Upper lobe of left lung (tissue), 6 donors: ENCODE measurements around the gene CCDC40. TPM values are rescaled to one million over a fixed set of nuclear protein-coding genes. Genes with fewer than 3 reads are reported as not detected.

Source experiments
- ATAC-seq, 2 donors: fragments of 200-7000 bp; cut with Tn5 transposase; one replicate each; pipeline ENCODE4 v1.9.1; 2022; ENCODE audit warnings: mild to moderate bottlenecking in 2 of 2, moderate library complexity in 2 of 2; ENCODE audit not compliant: low FRiP score in 2 of 2
- DNase-seq, 2 donors: peaks; one replicate each; pipeline ENCODE4 v3.0.0-alpha.2; 2019 to 2020
- H3K27ac ChIP-seq, 4 donors: fragments of 200-600 bp; sonication (generic); one replicate each; pipeline ENCODE4 v1.5.1; 2016 to 2019
- H3K27me3 ChIP-seq, 4 donors: fragments of 200-600 bp; sonication (generic); one replicate each; pipeline ENCODE4 v1.5.1; 2017 to 2019
- H3K36me3 ChIP-seq, 4 donors: fragments of 200-600 bp; sonication (generic); one replicate each; pipeline ENCODE4 v1.5.1; 2016 to 2019
- H3K4me1 ChIP-seq, 4 donors: fragments of 200-600 bp; sonication (generic); one replicate each; pipeline ENCODE4 v1.5.1; 2018 to 2019
- H3K4me3 ChIP-seq, 4 donors: fragments of 200-600 bp; sonication (generic); one replicate each; pipeline ENCODE4 v1.5.1; 2017 to 2019; ENCODE audit warnings: mild to moderate bottlenecking in 2 of 4, moderate library complexity in 1 of 4
- H3K9me3 ChIP-seq, 4 donors: fragments of 200-600 bp; sonication (generic); one replicate each; pipeline ENCODE4 v1.5.1; 2018 to 2019
- CTCF ChIP-seq, 6 experiments: fragments of 450-650 bp in 4 of 6; fragments of 200-600 bp in 2 of 6; sonication (generic) in 2 of 6; IDR thresholded peaks; one replicate each; pipeline ENCODE4 v1.5.1; 2016 to 2019; ENCODE audit warnings: antibody characterized with exemption in 6 of 6
- EP300 ChIP-seq, 4 donors: sonication (generic); formaldehyde crosslinking; IDR thresholded peaks; one replicate each; pipeline ENCODE4 v1.5.1; 2017; ENCODE audit warnings: antibody characterized with exemption in 4 of 4, control low read depth in 2 of 4
- POLR2A ChIP-seq, 4 donors: fragments of 450-650 bp; IDR thresholded peaks; one replicate each; pipeline ENCODE4 v1.5.1; 2016 to 2017; ENCODE audit warnings: antibody characterized with exemption in 4 of 4, mild to moderate bottlenecking in 2 of 4
- POLR2AphosphoS5 ChIP-seq, 2 donors: sonication (generic); formaldehyde crosslinking; IDR thresholded peaks; one replicate each; pipeline ENCODE4 v1.5.1; 2017; ENCODE audit warnings: antibody characterized with exemption in 2 of 2
- WGBS, 2 donors: methylation state at CpG; one replicate each; pipeline ENCODE4 v1.1.5; 2017 to 2018; 5-methylcytosine and 5-hydroxymethylcytosine counted together
- total RNA-seq, 6 donors: library from RNA; depleted of rRNA in 4 of 6; stranded (reverse); fragments of >200 nt in 4 of 6; gene quantifications; one replicate each; pipeline versions ENCODE4 v1.1.0 to v1.2.1, GENCODE V29; 2016 to 2021
- donor health status: DM: no; HTN: no; CAD: no; lungs with moderate emphysema.
- donor health status: DM: no; HTN: yes; CAD: no; lungs with severe emphysema.

CCDC40 gene
- total RNA-seq, 6 donors from 2014 or later, result 4.1 to 96.4 (median 24.2) TPM

- TF ChIP-seq POLR2A (IDR thresholded peaks at IDR 0.05) (no peak), CTCF (IDR thresholded peaks at IDR 0.05) (no peak), POLR2AphosphoS5 (IDR thresholded peaks at IDR 0.05) (no peak), EP300 (IDR thresholded peaks at IDR 0.05) (no peak)
- H3K4me3 ChIP-seq, result no peak overlapping the region
- H3K27ac ChIP-seq, result no peak overlapping the region
- WGBS, 2 donors, result 93 to 97% methylated on average over 19 to 35 of the region's 35 CpGs
- peak in 1 of 2 donors; percentile 74 for DNase-seq
- no peaks in the 10 kb centered on the region for H3K9me3 ChIP-seq
- H3K36me3 ChIP-seq, result peaks cover 0 to 6% (median 2%) of the 10 kb centered on the region in 4 donors
- H3K27me3 ChIP-seq, result no peaks in the 10 kb centered on the region
- H3K4me1 ChIP-seq, result no peaks in the 10 kb centered on the region
- ATAC-seq, result no peak
These were observed 82.3 kb downstream of the CCDC40 start for GRCh38 chr17:80118601-80119270.

- DNase-seq (no peak), ATAC-seq (no peak)
- no peak for TF ChIP-seq POLR2AphosphoS5 (IDR thresholded peaks at IDR 0.05)
- Histone ChIP-seq H3K4me1 (no peaks in the 10 kb centered on the region), H3K27ac (no peak overlapping the region), H3K4me3 (no peak overlapping the region), H3K27me3 (no peaks in the 10 kb centered on the region), H3K36me3 (peaks cover 0 to 6% (median 2%) of the 10 kb centered on the region in 4 donors), H3K9me3 (no peaks in the 10 kb centered on the region)
- 96% methylated on average over 16 to 24 of the region's 24 CpGs for WGBS, 2 donors
These were observed 82.9 kb downstream of the CCDC40 start for GRCh38 chr17:80119271-80119791.

GRCh38 chr17:80119839-80120238 is 83.4 kb downstream of the CCDC40 start:
- 88 to 95% methylated on average over 9 of the region's 9 CpGs for WGBS, 2 donors
- no peaks in the 10 kb centered on the region for H3K9me3 ChIP-seq
- H3K4me1 ChIP-seq, result no peaks in the 10 kb centered on the region
- no peak overlapping the region for H3K4me3 ChIP-seq
- no peak overlapping the region for H3K27ac ChIP-seq
- ATAC-seq, result no peak
- no peaks in the 10 kb centered on the region for H3K27me3 ChIP-seq
- peaks cover 0 to 6% (median 2%) of the 10 kb centered on the region in 4 donors for H3K36me3 ChIP-seq
- TF ChIP-seq POLR2AphosphoS5 (IDR thresholded peaks at IDR 0.05) (no peak), CTCF (IDR thresholded peaks at IDR 0.05) (no peak), EP300 (IDR thresholded peaks at IDR 0.05) (no peak), POLR2A (IDR thresholded peaks at IDR 0.05) (no peak)
- DNase-seq, result no peak

DNA sequence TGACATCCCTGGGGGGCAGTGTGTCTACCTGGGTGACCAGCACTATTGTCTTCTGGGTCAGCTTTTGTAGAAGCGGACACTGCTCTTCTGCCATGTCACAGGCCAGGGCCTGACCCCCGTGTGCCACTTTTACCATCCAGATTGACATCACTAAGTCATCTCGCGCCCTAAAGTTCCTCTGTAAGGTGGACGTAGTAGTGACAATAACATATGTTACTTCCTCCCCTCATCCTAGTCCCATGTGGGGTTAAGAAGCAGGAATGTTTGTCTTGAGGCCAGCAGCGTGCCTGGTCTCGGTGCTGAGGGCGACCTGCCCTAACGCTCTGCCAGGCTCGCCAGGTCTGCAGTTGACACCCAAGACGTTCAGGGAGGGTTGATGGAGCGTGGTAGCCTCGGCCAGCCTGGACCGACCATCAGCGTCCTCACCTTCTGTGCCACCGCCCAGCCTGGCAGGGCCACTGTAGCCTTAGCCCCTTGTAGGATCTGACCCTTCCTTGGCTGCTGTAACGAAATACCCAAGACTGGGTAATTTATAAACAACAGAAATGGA is 85.7 kb downstream of the CCDC40 start:
- Histone ChIP-seq H3K4me1 (no peaks in the 10 kb centered on the region), H3K27ac (no peak overlapping the region), H3K27me3 (no peaks in the 10 kb centered on the region), H3K4me3 (no peak overlapping the region), H3K9me3 (no peaks in the 10 kb centered on the region), H3K36me3 (peaks cover 0 to 6% (median 2%) of the 10 kb centered on the region in 4 donors)
- TF ChIP-seq POLR2AphosphoS5 (IDR thresholded peaks at IDR 0.05) (no peak), POLR2A (IDR thresholded peaks at IDR 0.05) (no peak), CTCF (IDR thresholded peaks at IDR 0.05) (no peak), EP300 (IDR thresholded peaks at IDR 0.05) (no peak)
- DNase-seq, result no peak
- no peak for ATAC-seq
- 90 to 91% methylated on average over 6 to 17 of the region's 17 CpGs for WGBS, 2 donors

DNA sequence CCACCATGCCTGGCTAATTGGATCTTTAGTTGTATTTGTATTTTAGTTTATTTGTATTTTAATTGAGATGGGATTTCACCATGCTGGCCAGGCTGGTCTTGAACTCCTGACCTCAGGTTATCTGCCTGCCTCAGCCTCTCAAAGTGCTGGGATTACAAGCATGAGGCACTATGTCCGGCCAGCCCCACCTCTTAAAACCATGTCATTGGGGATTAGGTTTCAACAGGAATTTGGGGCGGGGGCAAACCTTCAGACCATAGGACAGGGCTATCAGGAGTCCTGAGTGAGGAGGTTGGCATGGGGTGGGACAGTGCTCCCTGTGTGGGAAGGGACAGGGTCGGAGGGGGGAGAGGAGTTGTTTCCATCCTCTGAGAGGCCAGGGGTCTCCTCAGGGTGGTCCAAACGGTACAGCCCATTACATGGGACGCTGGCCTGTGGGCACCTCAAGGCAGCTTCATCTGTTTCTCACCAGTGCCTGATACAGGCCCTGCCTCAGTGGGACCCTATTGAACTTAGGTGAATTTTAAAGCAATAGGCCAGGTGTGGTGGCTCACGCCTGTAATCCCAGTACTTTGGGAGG is 86.6 kb downstream of the CCDC40 start:
- TF ChIP-seq POLR2A (IDR thresholded peaks at IDR 0.05) (no peak), POLR2AphosphoS5 (IDR thresholded peaks at IDR 0.05) (no peak), CTCF (IDR thresholded peaks at IDR 0.05) (no peak), EP300 (IDR thresholded peaks at IDR 0.05) (no peak)
- no peak for DNase-seq
- Histone ChIP-seq H3K4me1 (no peaks in the 10 kb centered on the region), H3K36me3 (peaks cover 0 to 6% (median 2%) of the 10 kb centered on the region in 4 donors), H3K9me3 (no peaks in the 10 kb centered on the region), H3K4me3 (no peak overlapping the region), H3K27ac (no peak overlapping the region), H3K27me3 (no peaks in the 10 kb centered on the region)
- 45 to 85% methylated on average over 2 to 4 of the region's 6 CpGs for WGBS, 2 donors
- ATAC-seq, result no peak
